Renal cortical epithelial cell (primary cell): ENCODE data around the gene C6orf58. TPM values are rescaled to one million over a fixed set of nuclear protein-coding genes. Genes with fewer than 3 reads are reported as not detected.
"Not testable (repeated sequence)": the region's sequence is repeated elsewhere in the genome, so short reads cannot be mapped to it uniquely, and the experiment has no call there.

Source experiments
- DNase-seq: peaks from one replicate; pipeline ENCODE4 v3.0.0-alpha.2; 2011; ENCODE audit warnings: low read depth
- total RNA-seq: library from RNA; depleted of rRNA; stranded (reverse); fragments of >200 nt; gene quantifications from 2 replicates; pipeline ENCODE4 v1.2.3, GENCODE V29; 2014

C6orf58 gene
- total RNA-seq, 1 donor from 2014 or later, result 0.25 TPM

DNA sequence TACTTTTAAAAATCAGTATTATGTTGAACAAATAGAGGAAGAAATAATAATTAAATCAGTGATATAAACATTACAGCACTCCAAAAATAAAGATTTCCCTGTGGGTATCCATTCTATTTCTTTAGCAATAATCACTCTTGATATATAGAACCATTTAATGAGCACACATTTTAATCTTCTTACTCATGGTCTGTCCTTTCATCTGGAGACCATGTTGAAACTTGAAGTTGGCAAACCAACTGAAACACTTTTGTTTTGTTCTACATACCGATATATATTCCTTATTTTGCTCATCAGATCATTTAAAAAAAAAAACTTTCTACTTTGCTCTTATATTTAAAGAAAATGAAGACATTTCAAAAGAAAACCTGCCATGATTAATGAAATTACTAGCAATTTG lies 13.4 kb downstream of the C6orf58 start:
- DNase-seq, result no peak

DNA sequence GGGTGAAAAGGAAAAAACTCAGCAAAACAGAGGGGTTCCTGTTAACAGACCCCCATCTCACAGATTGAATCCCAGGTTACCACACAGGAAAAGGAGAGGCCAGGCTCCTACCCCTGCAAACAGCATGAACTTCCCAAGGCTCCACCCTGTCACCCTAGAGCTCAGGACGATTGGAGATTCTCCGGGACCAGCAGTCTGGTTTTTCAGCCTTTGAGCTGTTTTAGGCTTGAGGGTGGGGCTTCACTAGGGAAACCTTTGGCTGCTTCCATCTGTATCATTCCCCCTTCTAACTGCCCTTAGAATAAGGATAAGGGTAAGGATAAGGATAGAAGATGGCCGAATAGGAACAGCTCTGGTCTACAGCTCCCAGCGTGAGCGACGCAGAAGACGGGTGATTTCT lies 16.0 kb downstream of the C6orf58 start:
- no peak for DNase-seq

DNA sequence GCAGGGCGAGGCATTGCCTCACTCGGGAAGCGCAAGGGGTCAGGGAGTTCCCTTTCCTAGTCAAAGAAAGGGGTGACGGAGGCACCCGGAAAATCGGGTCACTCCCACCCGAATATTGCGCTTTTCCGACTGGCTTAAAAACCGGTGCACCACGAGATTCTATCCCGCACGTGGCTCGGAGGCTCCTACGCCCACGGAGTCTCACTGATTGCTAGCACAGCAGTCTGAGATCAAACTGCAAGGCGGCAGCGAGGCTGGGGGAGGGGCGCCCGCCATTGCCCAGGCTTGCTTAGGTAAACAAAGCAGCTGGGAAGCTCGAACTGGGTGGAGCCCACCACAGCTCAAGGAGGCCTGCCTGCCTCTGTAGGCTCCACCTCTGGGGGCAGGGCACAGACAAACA lies 16.5 kb downstream of the C6orf58 start:
- not testable (repeated sequence) for DNase-seq

DNA sequence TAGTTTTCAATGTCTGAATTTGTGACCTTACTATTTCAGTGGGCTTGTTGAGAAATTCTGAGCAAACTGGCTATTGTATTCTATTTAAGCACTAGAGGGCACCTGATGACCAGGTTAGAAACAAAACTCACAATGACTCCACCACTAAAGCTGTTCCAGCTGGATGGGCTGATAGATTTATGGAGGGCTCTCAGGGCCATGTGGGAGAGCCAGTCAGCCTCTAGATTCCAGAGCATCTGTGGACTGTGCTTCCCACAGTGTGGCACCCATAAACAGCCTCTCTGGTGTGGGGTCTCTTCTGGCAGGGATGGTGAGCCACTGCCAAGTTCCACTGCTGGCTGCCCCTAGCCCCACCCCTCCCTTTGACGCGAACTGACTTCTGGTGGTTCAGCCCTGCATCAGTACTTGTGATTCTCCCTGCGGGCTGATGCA lies 29.2 kb downstream of the C6orf58 start:
- peak; percentile 79 for DNase-seq

DNA sequence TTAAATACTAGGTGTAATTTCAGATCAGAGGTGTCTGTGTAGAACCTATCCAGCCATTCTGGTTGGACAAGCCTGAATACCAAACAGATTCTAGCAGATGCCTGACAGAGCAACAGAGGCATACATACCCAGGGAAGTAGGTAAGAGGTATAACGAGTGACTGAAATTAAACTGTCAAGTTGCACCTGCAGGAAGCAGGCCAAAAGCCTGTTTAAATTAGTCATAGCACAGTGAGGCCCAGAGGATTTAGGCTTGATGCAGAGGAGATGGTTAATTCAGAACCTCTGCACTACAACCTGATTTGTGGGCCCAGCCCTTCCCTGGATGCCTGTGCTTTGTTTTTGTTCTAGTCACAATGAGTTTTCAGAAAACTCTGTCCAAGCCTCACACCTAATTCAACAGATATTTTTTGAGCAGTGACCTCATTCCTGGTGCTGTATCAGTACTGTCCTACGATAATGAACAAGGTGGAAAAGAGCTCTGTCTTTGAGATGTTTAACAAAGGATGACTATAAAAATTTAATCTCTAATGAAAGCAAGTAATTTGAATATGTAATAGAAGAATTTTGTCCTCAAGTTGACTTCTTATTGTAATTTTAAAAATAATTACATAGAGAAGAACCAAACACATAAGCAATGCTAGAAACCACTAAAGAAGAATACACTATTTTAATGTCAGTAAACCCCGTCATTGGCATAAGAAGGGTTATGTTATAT lies 31.7 kb downstream of the C6orf58 start:
- DNase-seq, result no peak

DNA sequence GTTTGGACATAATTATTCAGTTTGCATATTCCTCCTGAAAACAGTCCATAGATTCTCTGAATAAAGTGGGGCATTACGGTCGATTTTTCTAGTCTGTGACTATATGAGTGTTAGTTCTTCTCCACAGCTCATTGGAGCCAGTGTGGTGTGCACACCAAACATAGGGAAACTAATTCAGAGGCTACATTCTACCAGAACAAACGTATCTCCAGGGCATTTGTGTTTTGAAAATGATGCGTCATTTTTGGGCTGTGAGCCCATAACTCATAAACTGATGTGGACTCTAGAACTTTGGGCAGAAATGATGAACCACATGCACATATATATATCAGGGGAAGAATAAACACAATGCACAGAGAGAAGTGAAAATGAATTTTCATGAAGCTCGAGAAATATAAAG lies 41.8 kb downstream of the C6orf58 start:
- no peak for DNase-seq

DNA sequence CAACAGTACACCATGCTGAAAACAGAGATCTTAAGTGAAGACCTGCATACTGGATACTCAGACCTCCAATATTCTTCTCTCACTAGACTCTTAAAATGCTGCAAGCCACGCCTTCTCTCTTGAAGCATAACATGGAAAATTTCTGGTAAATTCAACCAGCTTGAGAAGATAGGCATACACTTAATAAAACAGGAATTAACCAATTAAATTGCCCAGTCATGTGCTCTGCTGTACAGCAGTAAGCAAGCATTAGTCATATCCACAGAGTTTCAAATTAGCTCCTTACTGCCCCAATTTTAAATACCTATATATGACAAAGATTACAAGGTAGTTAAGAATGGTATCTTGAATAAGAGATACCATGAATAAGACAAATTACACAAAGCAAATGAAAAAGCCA lies 53.8 kb downstream of the C6orf58 start:
- peak; percentile 51 for DNase-seq

DNA sequence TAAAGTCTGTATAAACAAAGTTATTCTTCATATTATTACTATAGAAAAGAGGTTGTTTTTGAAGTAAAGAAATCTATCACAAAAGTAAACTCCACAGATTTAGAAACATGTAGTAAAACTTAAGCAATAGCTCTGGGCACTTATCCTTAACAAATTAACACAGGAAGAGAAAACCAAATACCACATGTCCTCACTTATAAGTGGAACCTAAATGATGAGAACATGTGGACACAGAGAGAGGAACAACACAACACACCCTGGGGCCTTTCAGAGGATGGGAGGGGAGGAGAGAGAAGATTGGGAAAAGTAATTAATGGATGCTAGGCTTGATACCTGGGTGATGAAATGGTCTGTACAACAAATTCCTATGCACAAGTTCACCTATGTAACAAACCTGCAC lies 57.2 kb downstream of the C6orf58 start:
- DNase-seq, result peak; percentile 1

DNA sequence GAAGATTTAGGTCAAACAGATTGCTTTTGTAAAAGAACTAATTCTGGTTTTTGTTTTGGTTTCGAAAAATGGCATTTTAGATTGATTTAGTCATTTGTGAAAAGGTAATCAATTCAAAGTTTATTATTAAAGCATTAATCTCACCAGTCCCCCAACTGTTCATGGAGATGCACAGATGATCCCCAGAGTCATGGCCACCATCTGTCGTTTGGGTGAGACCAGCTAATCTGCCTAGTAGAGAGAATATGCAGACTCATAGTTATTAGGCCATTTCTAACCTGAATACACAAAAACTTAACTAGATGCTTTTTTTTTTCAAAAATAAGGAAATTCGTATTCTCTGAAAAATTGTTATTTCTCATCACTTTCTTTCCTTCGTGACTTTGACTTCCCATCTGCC lies 58.1 kb downstream of the C6orf58 start:
- DNase-seq, result no peak

DNA sequence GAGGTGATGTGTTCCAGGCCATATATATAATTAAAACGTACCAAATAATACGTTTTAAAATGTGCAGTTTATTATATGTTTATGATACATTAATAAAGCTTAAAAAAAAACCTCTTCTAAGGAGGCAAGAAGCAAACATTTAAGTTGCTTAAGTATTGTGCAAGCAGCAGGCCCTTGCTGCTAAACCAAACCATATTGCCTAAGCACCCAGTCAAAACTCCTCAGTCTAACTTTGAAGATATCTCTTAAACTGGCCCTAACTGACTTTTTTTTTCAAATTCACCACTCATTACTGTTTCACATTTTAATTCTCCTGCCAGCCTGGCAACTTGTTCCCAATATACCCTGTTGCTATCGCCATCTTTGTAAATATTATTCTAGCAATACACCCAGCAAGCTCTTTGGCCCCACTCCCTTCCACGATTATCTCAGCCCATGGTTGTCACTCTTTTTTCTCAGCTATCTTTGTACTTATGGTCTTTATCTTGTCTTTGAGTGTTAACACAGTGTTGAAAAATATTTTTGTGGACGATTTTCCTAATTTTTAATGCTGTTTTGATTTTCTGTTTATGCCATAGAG lies 60.9 kb downstream of the C6orf58 start:
- peak; percentile 2 for DNase-seq

Other genes with a start within 250 kb of the C6orf58 start
- gene ECHDC1, start 233.6 kb upstream of the C6orf58 start, total RNA-seq, result 80.1 and 94.8 TPM in 2 replicates
- 1.0 and 4.4 TPM in 2 replicates for gene KIAA0408, start 117.8 kb upstream of the C6orf58 start, total RNA-seq